ENCODE data around the gene KCNH2. TPM values are rescaled to one million over a fixed set of nuclear protein-coding genes. Genes with fewer than 3 reads are reported as not detected.

KCNH2 gene
- total and polyA plus RNA-seq, 12 donors, result 50.2 to 126 (median 78.4) TPM

DNA sequence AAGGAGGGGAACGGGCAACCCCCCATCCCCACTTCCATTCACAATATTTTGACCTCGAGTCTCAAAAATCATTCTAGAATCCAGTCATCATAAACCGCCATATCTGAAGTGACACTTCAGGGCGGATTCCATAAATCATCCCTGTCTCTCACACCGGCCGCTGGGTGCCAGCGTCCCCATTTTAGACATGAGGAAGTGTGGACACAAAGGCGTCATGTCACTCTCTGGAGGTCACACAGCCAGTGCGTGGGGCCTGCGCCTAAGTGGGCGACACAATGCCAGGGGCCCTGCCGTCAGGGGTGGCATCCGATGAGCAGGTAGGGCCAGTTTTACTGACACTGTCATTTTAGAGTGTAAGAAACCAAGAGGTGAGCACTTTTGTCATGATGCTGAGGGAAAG is 19.5 kb downstream of the KCNH2 start:
- TF ChIP-seq CTCF (IDR thresholded peaks at IDR 0.05), result no peak
- intact Hi-C loops (cut with DNase I), result loop anchor here in 3 of 10 donors (5.0 to 10.0 kb wide), 2 partner anchors 54 to 56 kb away; no protein-coding TSS in a partner anchor
- no peak overlapping the region for H3K4me3 ChIP-seq
- H3K27me3 ChIP-seq, result peaks cover 0 to 63% (median 43%) of the 10 kb centered on the region in 7 donors
- 54 to 57% methylated on average over 13 of the region's 13 CpGs for WGBS, 2 donors
- DNase-seq (peak in 1 of 2 donors; percentile 19), ATAC-seq (no peak)
- H3K4me1 ChIP-seq, result peaks cover 16 to 94% (median 60%) of the 10 kb centered on the region in 9 donors
- H3K27ac ChIP-seq, result peak overlapping the region in 4 of 10 donors; percentile 9 to 70 (median 40)
- H3K9me3 ChIP-seq, result no peaks in the 10 kb centered on the region
- H3K36me3 ChIP-seq, result peaks cover 0 to 5% (median 0%) of the 10 kb centered on the region in 9 donors

- Histone ChIP-seq H3K4me1 (peaks cover 12 to 94% (median 56%) of the 10 kb centered on the region in 9 donors), H3K9me3 (no peaks in the 10 kb centered on the region), H3K4me3 (no peak overlapping the region), H3K27me3 (peaks cover 0 to 63% (median 43%) of the 10 kb centered on the region in 7 donors), H3K27ac (peak overlapping the region in 4 of 10 donors; percentile 69 to 90 (median 76)), H3K36me3 (peaks cover 0 to 5% (median 0%) of the 10 kb centered on the region in 9 donors)
- 41 to 42% methylated on average over 61 to 74 of the region's 74 CpGs for WGBS, 2 donors
- no peak for ATAC-seq
- intact Hi-C loops (cut with DNase I), result loop anchor here in 3 of 10 donors (5.0 to 10.0 kb wide), 2 partner anchors 53 to 56 kb away; no protein-coding TSS in a partner anchor
- DNase-seq, result no peak
- no peak for TF ChIP-seq CTCF (IDR thresholded peaks at IDR 0.05)
Observed at GRCh38 chr7:150958062-150958552, 20.0 kb downstream of the KCNH2 start.

- peak overlapping the region in 8 of 10 donors; percentile 57 to 90 (median 77) for H3K27ac ChIP-seq
- H3K9me3 ChIP-seq, result no peaks in the 10 kb centered on the region
- peaks cover 11 to 94% (median 50%) of the 10 kb centered on the region in 9 donors for H3K4me1 ChIP-seq
Observed at GRCh38 chr7:150957133-150958020, 20.7 kb downstream of the KCNH2 start.

More at GRCh38 chr7:150957133-150958020, 20.7 kb downstream of the KCNH2 start:
- DNase-seq (peak in 1 of 2 donors; percentile 18), ATAC-seq (no peak)
- intact Hi-C loops (cut with DNase I), result loop anchor here in 3 of 10 donors (5.0 to 10.0 kb wide), 2 partner anchors 53 to 55 kb away; no protein-coding TSS in a partner anchor
- Histone ChIP-seq H3K27me3 (peaks cover 0 to 63% (median 43%) of the 10 kb centered on the region in 7 donors), H3K4me3 (no peak overlapping the region), H3K36me3 (peaks cover 0 to 5% (median 0%) of the 10 kb centered on the region in 9 donors)
- TF ChIP-seq CTCF (IDR thresholded peaks at IDR 0.05), result no peak
- WGBS, 2 donors, result 67 to 68% methylated on average over 26 of the region's 26 CpGs
